A549 (cell line): Measurements from ENCODE around the gene GRID1. TPM values are rescaled to one million over a fixed set of nuclear protein-coding genes. Genes with fewer than 3 reads are reported as not detected.
A peak's percentile ranks its signal among the peaks of the same experiment; 100 is the strongest.

Source experiments
- ATAC-seq, 2 experiments: fragments of 200-7000 bp in 1 of 2; fragments of >200 bp in 1 of 2; cut with Nextera tagmentation in 1 of 2; cut with Tn5 transposase in 1 of 2; 3 replicates each; pipeline versions ENCODE4 v1.8.0 to v1.9.1; 2018 to 2020; ENCODE audit warnings: mild to moderate bottlenecking in 1 of 2, moderate library complexity in 1 of 2
- CTCF ChIA-PET: fragments of 300-600 bp; sonication (Branson Sonifier 250); formaldehyde crosslinking; extraction: SDS; loops from one replicate; lab custom pipeline; 2021; ENCODE audit warnings: antibody characterized with exemption, inconsistent platforms; lab: Yijun Ruan, JAX
- POLR2A ChIA-PET: fragments of 350-600 bp; formaldehyde crosslinking; extraction: SDS; loops from one replicate; lab custom pipeline; 2021; ENCODE audit warnings: antibody characterized with exemption, inconsistent platforms; lab: Yijun Ruan, JAX
- DNase-seq, 2 experiments: peaks; one replicate each; pipeline versions ENCODE4 v3.0.0 to v3.0.0-alpha.2; 2011 to 2016; ENCODE audit warnings: low read depth in 1 of 2, low spot score in 1 of 2
- FAIRE-seq: peaks from 2 replicates; lab custom pipeline; 2011; peaks lifted over from hg19 to GRCh38; lab: Jason Lieb, UNC
- H3K27ac ChIP-seq, 2 experiments: fragments of >200 bp; sonication (Bioruptor Twin); formaldehyde crosslinking; 3 replicates each; pipeline ENCODE4 v1.5.1; 2016 to 2017
- H3K4me1 ChIP-seq: fragments of >200 bp; sonication (Bioruptor Twin); formaldehyde crosslinking; 3 replicates; pipeline ENCODE4 v1.6.1; 2016
- H3K4me2 ChIP-seq: fragments of >200 bp; sonication (Bioruptor Twin); formaldehyde crosslinking; 3 replicates; pipeline ENCODE4 v1.6.1; 2016
- H3K4me3 ChIP-seq: fragments of >200 bp; sonication (Bioruptor Twin); formaldehyde crosslinking; 3 replicates; pipeline ENCODE4 v1.5.1; 2016
- H3K9me3 ChIP-seq: fragments of >200 bp; sonication (Bioruptor Twin); formaldehyde crosslinking; 3 replicates; pipeline ENCODE4 v1.6.1; 2016
- BHLHE40 ChIP-seq: IDR thresholded peaks from 2 replicates; pipeline ENCODE4 v1.6.1; 2012; ENCODE audit warnings: low read depth, low read length, inconsistent platforms
- CHD2 ChIP-seq: fragments of 150-350 bp; IDR thresholded peaks from 2 replicates; pipeline ENCODE4 v1.6.1; 2014; ENCODE audit warnings: low read length; ENCODE audit not compliant: partially characterized antibody
- CTCF ChIP-seq: fragments of >200 bp; sonication (Bioruptor Twin); formaldehyde crosslinking; IDR thresholded peaks from 3 replicates; pipeline ENCODE4 v1.5.1; 2016
- ELK1 ChIP-seq: fragments of 150-350 bp; IDR thresholded peaks from 2 replicates; pipeline ENCODE4 v1.6.1; 2014; ENCODE audit warnings: low read depth, mild to moderate bottlenecking, low read length
- EP300 ChIP-seq, 2 experiments: fragments of >200 bp; sonication (Bioruptor Twin); formaldehyde crosslinking; IDR thresholded peaks; 2 replicates in 1 of 2; 3 replicates in 1 of 2; pipeline ENCODE4 v1.6.1; 2016 to 2017
- FOSB ChIP-seq: fragments of 250-450 bp; sonication (Bioruptor Pico); IDR thresholded peaks from 2 replicates; pipeline ENCODE4 v1.5.0; 2020; ENCODE audit warnings: mild to moderate bottlenecking, moderate library complexity
- FOXS1 ChIP-seq: fragments of 250-450 bp; sonication (Bioruptor Pico); IDR thresholded peaks from 2 replicates; pipeline ENCODE4 v1.5.0; 2020; ENCODE audit warnings: mild to moderate bottlenecking, moderate library complexity
- HOXB5 ChIP-seq: fragments of 250-450 bp; sonication (Bioruptor Pico); IDR thresholded peaks from 2 replicates; pipeline ENCODE4 v1.5.0; 2020; ENCODE audit warnings: mild to moderate bottlenecking, moderate library complexity
- JUN ChIP-seq, 2 experiments: fragments of >200 bp; sonication (Bioruptor Twin); formaldehyde crosslinking; IDR thresholded peaks; 2 replicates in 1 of 2; 3 replicates in 1 of 2; pipeline ENCODE4 v1.6.1; 2016 to 2017
- KDM5A ChIP-seq: fragments of 200-600 bp; sonication (generic); IDR thresholded peaks from 2 replicates; pipeline ENCODE4 v1.6.1; 2016; ENCODE audit warnings: antibody characterized with exemption, mild to moderate bottlenecking
- POLR2A ChIP-seq: IDR thresholded peaks from 2 replicates; pipeline ENCODE4 v1.6.1; 2012; ENCODE audit warnings: mild to moderate bottlenecking, low read length
- POLR2AphosphoS2 ChIP-seq: conservative IDR thresholded peaks from 2 replicates; pipeline ENCODE4 v1.6.1; 2012; ENCODE audit warnings: low read length, improper control_type of control experiment, inconsistent platforms
- RARB ChIP-seq: fragments of 250-450 bp; sonication (Bioruptor Pico); IDR thresholded peaks from 2 replicates; pipeline ENCODE4 v1.8.0; 2021; ENCODE audit warnings: mild to moderate bottlenecking, moderate library complexity
- RCOR1 ChIP-seq: fragments of 150-350 bp; IDR thresholded peaks from 2 replicates; pipeline ENCODE4 v1.6.1; 2014; ENCODE audit warnings: antibody characterized with exemption, low read length, low read depth
- RFX5 ChIP-seq: fragments of 450-650 bp; IDR thresholded peaks from 2 replicates; pipeline ENCODE4 v1.7.1; 2014; ENCODE audit warnings: antibody characterized with exemption, mild to moderate bottlenecking, moderate library complexity
- USF2 ChIP-seq: fragments of 450-650 bp; IDR thresholded peaks from 2 replicates; pipeline ENCODE4 v1.6.1; 2014; ENCODE audit warnings: antibody characterized with exemption
- ZSCAN20 ChIP-seq: fragments of 250-450 bp; sonication (Bioruptor Pico); IDR thresholded peaks from 2 replicates; pipeline ENCODE4 v1.8.0; 2022; ENCODE audit warnings: mild to moderate bottlenecking, moderate library complexity
- WGBS: methylation state at CpG from one replicate; pipeline ENCODE4 v1.1.6; 2017; ENCODE audit errors: missing lambda C conversion rate; 5-methylcytosine and 5-hydroxymethylcytosine counted together
- polyA plus RNA-seq, 4 experiments: library from polyadenylated mRNA; depleted of rRNA in 3 of 4; stranded (reverse); fragments of >200 nt; fragmentation: RNase III in 1 of 4; extraction: RNeasy Plus Mini Kit Qiagen cat#74134 plus additional on column Dnase treatment in 1 of 4; gene quantifications; 2 replicates in 3 of 4; 3 replicates in 1 of 4; pipeline ENCODE4 v1.2.3, GENCODE V29; 2011 to 2017

The GRID1 gene
- polyA plus RNA-seq, 2 of the 4 experiments (the other 2 are of a cell fraction) = 0.14 to 0.30 TPM

- no peak overlapping the region for H3K27ac ChIP-seq
- DNase-seq (no peak), ATAC-seq (no peak), FAIRE-seq (no peak)
- POLR2A ChIA-PET = no interaction called here
- no peak overlapping the region for H3K4me2 ChIP-seq
- TF ChIP-seq BHLHE40 = no peak
- TF ChIP-seq FOXS1 (CRISPR knock-in tag) = no peak
- TF ChIP-seq POLR2A = no peak
- TF ChIP-seq FOSB = no peak
- no peak for TF ChIP-seq KDM5A
- no peak for TF ChIP-seq CTCF
- no peak for TF ChIP-seq ELK1
- TF ChIP-seq EP300 (IDR thresholded peaks at IDR 0.05) = no peak
- no peak for TF ChIP-seq RARB (CRISPR knock-in tag)
- no peak for TF ChIP-seq POLR2AphosphoS2
- CTCF ChIA-PET = no interaction called here
- H3K4me1 ChIP-seq = no peaks in the 10 kb centered on the region
- H3K9me3 ChIP-seq = no peaks in the 10 kb centered on the region
- no peak overlapping the region for H3K4me3 ChIP-seq
- 20% methylated on average over 9 of the region's 9 CpGs for WGBS
Measured at GRCh38 chr10:86298501-86299001, 68.0 kb downstream of the GRID1 start.

GRCh38 chr10:86295791-86296190 is 70.8 kb downstream of the GRID1 start:
- 30% methylated on average over 3 of the region's 3 CpGs for WGBS
- Histone ChIP-seq H3K9me3 (no peaks in the 10 kb centered on the region), H3K4me1 (no peaks in the 10 kb centered on the region), H3K4me2 (no peak overlapping the region), H3K27ac (no peak overlapping the region), H3K4me3 (no peak overlapping the region)
- DNase-seq (no peak), FAIRE-seq (no peak), ATAC-seq (no peak)
- CTCF ChIA-PET = interaction anchor here (0.8 kb wide), 1 partner anchor 300 kb away, joined by 3 read pairs; no protein-coding TSS in a partner anchor
- POLR2A ChIA-PET = no interaction called here
- no peak for TF ChIP-seq HOXB5 (CRISPR knock-in tag)
- no peak for TF ChIP-seq CHD2
- TF ChIP-seq FOXS1 (CRISPR knock-in tag) = no peak
- TF ChIP-seq RFX5 = no peak
- no peak for TF ChIP-seq JUN (IDR thresholded peaks at IDR 0.05)

- Histone ChIP-seq H3K9me3 (no peaks in the 10 kb centered on the region), H3K4me1 (no peaks in the 10 kb centered on the region), H3K4me3 (no peak overlapping the region), H3K4me2 (no peak overlapping the region), H3K27ac (no peak overlapping the region)
- 16% methylated on average over 14 of the region's 14 CpGs for WGBS
- ATAC-seq (no peak), FAIRE-seq (no peak), DNase-seq (no peak)
- TF ChIP-seq RCOR1 = no peak
- no peak for TF ChIP-seq FOSB
- no peak for TF ChIP-seq ZSCAN20 (CRISPR knock-in tag)
- TF ChIP-seq HOXB5 (CRISPR knock-in tag) = no peak
- TF ChIP-seq JUN (IDR thresholded peaks at IDR 0.05) = no peak
- TF ChIP-seq USF2 = 0 out of 2 replicates have a peak, but pooled peaks have one; percentile 12
- ChIA-PET CTCF (interaction anchor here (0.8 kb wide), 1 partner anchor 300 kb away, joined by 3 read pairs; no protein-coding TSS in a partner anchor), POLR2A (no interaction called here)
Measured at GRCh38 chr10:86295351-86295750, 71.2 kb downstream of the GRID1 start.
